OCI-M1 (cell line): Measurements from ENCODE around the gene ZBTB11.
"Not testable (repeated sequence)": the region's sequence is repeated elsewhere in the genome, so short reads cannot be mapped to it uniquely, and the experiment has no call there.

ENCODE experiments used
- DNase-seq: peaks from one replicate; lab custom pipeline; 2025; lab: John Stamatoyannopoulos, UW

ZBTB11 gene

GRCh38 chr3:101618726-101619125, 58.2 kb downstream of the ZBTB11 start:
- no peak for DNase-seq

GRCh38 chr3:101617478-101617877, 59.5 kb downstream of the ZBTB11 start:
- no peak for DNase-seq

- no peak for DNase-seq
Measured at GRCh38 chr3:101615525-101615924, 61.4 kb downstream of the ZBTB11 start.

- not testable (repeated sequence) for DNase-seq
Measured at GRCh38 chr3:101613014-101613413, 63.9 kb downstream of the ZBTB11 start.

- DNase-seq: no peak
Measured at GRCh38 chr3:101611023-101611422, 65.9 kb downstream of the ZBTB11 start.

- DNase-seq: not testable (repeated sequence)
Measured at GRCh38 chr3:101605398-101605797, 71.5 kb downstream of the ZBTB11 start.

GRCh38 chr3:101603184-101603583, 73.7 kb downstream of the ZBTB11 start:
- no peak for DNase-seq

- DNase-seq: no peak
Measured at GRCh38 chr3:101602731-101603130, 74.2 kb downstream of the ZBTB11 start.
